Fibroblast of mammary gland (primary cell): ENCODE results near the gene DCAKD.

ENCODE experiments used
- DNase-seq: peaks from one replicate; pipeline ENCODE4 v3.0.0-alpha.2; 2010; ENCODE audit warnings: low read depth
- H3K4me3 ChIP-seq: 2 replicates; pipeline ENCODE4 v1.5.1; 2011; ENCODE audit warnings: low read depth, mild to moderate bottlenecking, low read length, moderate library complexity; ENCODE audit not compliant: control insufficient read depth
- CTCF ChIP-seq: conservative IDR thresholded peaks from 2 replicates; pipeline ENCODE4 v1.5.1; 2011; ENCODE audit warnings: low read depth, low read length, inconsistent platforms; ENCODE audit not compliant: control insufficient read depth, insufficient read depth

Gene DCAKD

GRCh38 chr17:44976206-44976605, 75.2 kb downstream of the DCAKD start:
- TF ChIP-seq CTCF = no peak
- no peak for DNase-seq
- no peak overlapping the region for H3K4me3 ChIP-seq
